Lower leg skin (tissue), 4 donors: ENCODE measurements around the gene ESYT2. TPM values are rescaled to one million over a fixed set of nuclear protein-coding genes. Genes with fewer than 3 reads are reported as not detected.
A peak's percentile ranks its signal among the peaks of the same experiment; 100 is the strongest.

Source experiments
- DNase-seq, 2 donors: peaks; one replicate each; pipeline ENCODE4 v3.0.0-alpha.2; 2019; ENCODE audit warnings: low spot score in 2 of 2
- H3K4me3 ChIP-seq: fragments of 200-600 bp; sonication (generic); 2 replicates; pipeline ENCODE4 v1.5.1; 2017; ENCODE audit warnings: mild to moderate bottlenecking, low read depth; ENCODE audit not compliant: poor library complexity, severe bottlenecking
- POLR2A ChIP-seq, 2 donors: fragments of 450-650 bp; IDR thresholded peaks; one replicate each; pipeline ENCODE4 v1.6.1; 2016 to 2017; ENCODE audit warnings: antibody characterized with exemption in 2 of 2, mild to moderate bottlenecking in 1 of 2, moderate library complexity in 1 of 2
- WGBS, 2 donors: methylation state at CpG; one replicate each; pipeline ENCODE4 v1.1.5; 2018; 5-methylcytosine and 5-hydroxymethylcytosine counted together
- intact Hi-C: fragments of 100-400 bp; cut with DNase I; formaldehyde crosslinking; loops from one replicate; pipeline ENCODE4 v1.15.0; 2023; ENCODE audit warnings: low total_unique reads
- total RNA-seq, 4 donors: library from RNA; depleted of rRNA; stranded (reverse); fragments of >200 nt; gene quantifications; one replicate each; pipeline ENCODE4 v1.1.0, GENCODE V29; 2016
- TF ChIP-seq, protein P1 (sequence below), 3 donors: fragments of 450-650 bp; IDR thresholded peaks; one replicate each; pipeline ENCODE4 v1.5.1; 2016; ENCODE audit warnings: antibody characterized with exemption in 3 of 3, mild to moderate bottlenecking in 3 of 3, moderate library complexity in 2 of 3

The ESYT2 gene
- total RNA-seq, 4 donors from 2014 or later = 75.5 to 101 (median 78.0) TPM

DNA sequence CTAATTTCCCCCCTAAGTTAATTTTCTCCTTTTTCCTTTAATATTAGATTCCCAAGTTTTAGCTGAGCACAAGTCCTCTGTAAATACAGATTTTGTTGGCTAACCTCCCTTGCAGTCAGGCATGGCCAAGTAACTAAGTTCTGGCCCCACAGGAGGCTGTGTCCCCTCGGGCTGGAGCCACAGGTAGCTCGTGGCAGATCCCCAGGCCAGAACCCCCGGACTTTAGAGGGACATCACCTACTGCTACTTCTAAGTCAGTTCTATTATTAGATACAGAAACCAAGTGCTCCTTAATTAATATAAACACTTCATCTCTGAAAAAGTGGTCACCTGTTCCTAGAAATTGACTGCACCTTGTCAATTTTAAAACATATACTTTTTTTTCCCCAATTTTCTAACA is 78.6 kb downstream of the ESYT2 start:
- intact Hi-C loops = no loop called here
- TF ChIP-seq, protein P1, sequence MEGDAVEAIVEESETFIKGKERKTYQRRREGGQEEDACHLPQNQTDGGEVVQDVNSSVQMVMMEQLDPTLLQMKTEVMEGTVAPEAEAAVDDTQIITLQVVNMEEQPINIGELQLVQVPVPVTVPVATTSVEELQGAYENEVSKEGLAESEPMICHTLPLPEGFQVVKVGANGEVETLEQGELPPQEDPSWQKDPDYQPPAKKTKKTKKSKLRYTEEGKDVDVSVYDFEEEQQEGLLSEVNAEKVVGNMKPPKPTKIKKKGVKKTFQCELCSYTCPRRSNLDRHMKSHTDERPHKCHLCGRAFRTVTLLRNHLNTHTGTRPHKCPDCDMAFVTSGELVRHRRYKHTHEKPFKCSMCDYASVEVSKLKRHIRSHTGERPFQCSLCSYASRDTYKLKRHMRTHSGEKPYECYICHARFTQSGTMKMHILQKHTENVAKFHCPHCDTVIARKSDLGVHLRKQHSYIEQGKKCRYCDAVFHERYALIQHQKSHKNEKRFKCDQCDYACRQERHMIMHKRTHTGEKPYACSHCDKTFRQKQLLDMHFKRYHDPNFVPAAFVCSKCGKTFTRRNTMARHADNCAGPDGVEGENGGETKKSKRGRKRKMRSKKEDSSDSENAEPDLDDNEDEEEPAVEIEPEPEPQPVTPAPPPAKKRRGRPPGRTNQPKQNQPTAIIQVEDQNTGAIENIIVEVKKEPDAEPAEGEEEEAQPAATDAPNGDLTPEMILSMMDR (IDR thresholded peaks at IDR 0.05) = no peak
- no peak for TF ChIP-seq POLR2A (IDR thresholded peaks at IDR 0.05)
- 91 to 93% methylated on average over 3 of the region's 3 CpGs for WGBS, 2 donors
- peak in 1 of 2 donors; percentile 56 for DNase-seq
- no peak overlapping the region for H3K4me3 ChIP-seq

DNA sequence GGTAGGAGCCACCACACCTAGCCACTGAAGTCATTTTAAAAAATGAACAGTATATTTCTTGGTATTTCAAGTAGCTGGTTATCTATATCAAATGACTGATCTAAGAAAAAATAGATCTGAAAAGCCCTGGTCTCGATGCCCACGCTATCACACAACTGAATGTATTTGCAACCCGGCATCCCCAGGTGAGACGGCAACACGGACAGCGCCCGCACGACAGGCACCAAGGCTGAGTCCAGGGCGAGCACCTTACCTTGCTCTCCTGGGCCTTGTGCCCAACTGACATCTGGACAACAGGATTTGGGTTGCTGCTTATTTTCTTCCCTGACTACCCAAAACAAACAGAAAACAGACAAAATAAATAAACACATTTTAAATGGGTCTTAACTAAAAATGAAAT is 79.9 kb downstream of the ESYT2 start:
- 91 to 93% methylated on average over 9 of the region's 9 CpGs for WGBS, 2 donors
- no peak for TF ChIP-seq POLR2A (IDR thresholded peaks at IDR 0.05)
- TF ChIP-seq, protein P1 (IDR thresholded peaks at IDR 0.05) = no peak
- peak in 1 of 2 donors; percentile 84 for DNase-seq
- intact Hi-C loops = no loop called here
- no peak overlapping the region for H3K4me3 ChIP-seq

DNA sequence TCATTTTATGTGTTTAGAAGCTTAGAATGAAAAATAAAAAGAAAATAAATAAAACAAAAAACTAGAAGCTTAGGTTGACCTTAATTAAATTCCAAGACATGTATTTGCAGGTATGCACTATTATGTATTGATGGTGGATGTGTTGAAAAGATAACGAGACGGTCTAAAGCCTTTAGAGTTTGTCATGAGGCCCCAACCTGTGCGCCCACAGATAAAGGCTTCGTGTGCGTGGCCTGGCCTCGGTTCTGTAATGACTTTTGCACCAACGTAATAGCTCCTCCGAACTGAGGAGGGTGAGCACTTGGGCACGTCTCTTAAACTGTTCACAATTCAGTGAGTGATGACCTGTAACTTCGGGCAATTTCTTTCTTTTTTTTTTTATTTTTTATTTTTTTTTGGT is 81.0 kb downstream of the ESYT2 start:
- intact Hi-C loops = no loop called here
- TF ChIP-seq, protein P1 (IDR thresholded peaks at IDR 0.05) = no peak
- TF ChIP-seq POLR2A (IDR thresholded peaks at IDR 0.05) = no peak
- no peak for DNase-seq
- WGBS, 2 donors = 84 to 91% methylated on average over 10 of the region's 10 CpGs
- no peak overlapping the region for H3K4me3 ChIP-seq

DNA sequence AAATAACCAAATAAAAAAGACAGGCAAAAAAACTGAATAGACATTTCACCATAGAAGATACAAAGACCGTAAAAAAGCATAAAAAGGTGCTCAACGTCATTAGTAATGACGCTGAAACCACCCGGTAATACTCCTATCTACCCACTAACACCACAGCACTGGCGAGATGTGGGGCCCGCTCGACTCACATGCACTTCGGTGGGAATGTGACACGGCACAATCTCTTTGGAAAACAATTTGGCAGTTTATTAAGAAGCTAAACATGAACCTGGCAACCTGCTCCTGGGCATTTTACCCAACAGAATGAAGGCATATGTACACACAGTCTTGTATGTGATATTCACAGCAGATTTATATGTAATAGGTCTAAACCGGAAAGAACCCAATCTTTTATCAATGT is 81.9 kb downstream of the ESYT2 start:
- TF ChIP-seq, protein P1 (IDR thresholded peaks at IDR 0.05) = no peak
- intact Hi-C loops = no loop called here
- peak in 1 of 2 donors; percentile 48 for DNase-seq
- WGBS, 2 donors = 95 to 98% methylated on average over 10 of the region's 10 CpGs
- H3K4me3 ChIP-seq = no peak overlapping the region

DNA sequence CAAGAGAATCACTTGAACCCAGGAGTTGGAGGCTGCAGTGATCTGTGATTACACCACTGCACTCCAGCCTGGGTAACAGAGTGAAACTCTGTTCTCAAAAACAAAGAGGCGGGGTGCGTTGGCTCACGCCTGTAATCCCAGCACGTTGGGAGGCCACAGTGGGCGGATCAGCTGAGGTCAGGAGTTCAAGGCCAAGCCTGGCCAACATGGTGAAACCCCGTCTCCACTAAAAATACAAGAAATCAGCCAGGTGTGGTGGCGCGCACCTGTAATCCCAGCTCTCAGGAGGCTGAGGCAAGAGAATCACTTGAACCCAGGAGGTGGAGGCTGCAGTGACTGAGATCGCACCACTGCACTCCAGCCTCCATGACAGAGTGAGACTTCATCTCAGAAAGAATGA is 82.4 kb downstream of the ESYT2 start:
- intact Hi-C loops = no loop called here
- H3K4me3 ChIP-seq = no peak overlapping the region
- TF ChIP-seq, protein P1 (IDR thresholded peaks at IDR 0.05) = no peak
- no peak for TF ChIP-seq POLR2A (IDR thresholded peaks at IDR 0.05)
- DNase-seq = peak in 1 of 2 donors; percentile 60
- WGBS, 2 donors = 90% methylated on average over 9 of the region's 9 CpGs

DNA sequence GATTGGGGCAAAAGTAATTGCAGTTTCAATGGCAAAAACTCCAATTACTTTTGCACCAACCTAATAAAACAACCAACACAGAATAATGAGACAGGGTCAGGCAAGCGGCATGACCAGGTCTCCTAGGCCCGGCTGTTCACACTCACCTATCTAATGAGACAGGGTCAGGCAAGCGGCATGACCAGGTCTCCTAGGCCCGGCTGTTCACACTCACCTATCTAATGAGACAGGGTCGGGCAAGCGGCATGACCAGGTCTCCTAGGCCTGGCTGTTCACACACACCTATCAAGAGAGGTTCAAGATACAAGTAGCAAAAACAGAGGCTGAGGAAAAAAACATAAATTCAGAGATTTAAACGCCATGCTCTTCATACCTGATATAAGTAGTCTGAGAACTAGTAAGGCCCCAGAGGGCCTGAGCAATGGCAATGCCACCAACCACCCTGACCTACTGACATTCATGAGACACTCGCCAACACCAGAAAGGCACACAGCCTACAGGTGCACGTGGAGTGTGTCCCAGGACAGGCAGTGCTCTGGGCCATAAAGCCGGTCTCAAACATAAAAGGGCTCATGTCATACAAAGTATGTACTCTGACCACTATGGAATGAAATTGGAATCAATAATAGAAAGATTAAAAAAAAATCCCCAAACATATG is 84.1 kb downstream of the ESYT2 start:
- TF ChIP-seq POLR2A (IDR thresholded peaks at IDR 0.05) = no peak
- TF ChIP-seq, protein P1 (IDR thresholded peaks at IDR 0.05) = no peak
- peak in 1 of 2 donors; percentile 71 for DNase-seq
- intact Hi-C loops = no loop called here
- WGBS, 2 donors = 83% methylated on average over 10 of the region's 10 CpGs
- H3K4me3 ChIP-seq = no peak overlapping the region
